HL-60/S4 treated with phorbol 12-myristate 13-acetate at 8.2 ng/mL for 4 days and 3 days (cell line): Measurements from ENCODE around the gene RAP1GAP.

ENCODE experiments used
- in situ Hi-C: fragments of 300-500 bp; cut with MboI; formaldehyde crosslinking; loops from 2 replicates; pipeline ENCODE4 v1.15.0; 2022; ENCODE audit warnings: low sequenced_read_pairs

Gene RAP1GAP

DNA sequence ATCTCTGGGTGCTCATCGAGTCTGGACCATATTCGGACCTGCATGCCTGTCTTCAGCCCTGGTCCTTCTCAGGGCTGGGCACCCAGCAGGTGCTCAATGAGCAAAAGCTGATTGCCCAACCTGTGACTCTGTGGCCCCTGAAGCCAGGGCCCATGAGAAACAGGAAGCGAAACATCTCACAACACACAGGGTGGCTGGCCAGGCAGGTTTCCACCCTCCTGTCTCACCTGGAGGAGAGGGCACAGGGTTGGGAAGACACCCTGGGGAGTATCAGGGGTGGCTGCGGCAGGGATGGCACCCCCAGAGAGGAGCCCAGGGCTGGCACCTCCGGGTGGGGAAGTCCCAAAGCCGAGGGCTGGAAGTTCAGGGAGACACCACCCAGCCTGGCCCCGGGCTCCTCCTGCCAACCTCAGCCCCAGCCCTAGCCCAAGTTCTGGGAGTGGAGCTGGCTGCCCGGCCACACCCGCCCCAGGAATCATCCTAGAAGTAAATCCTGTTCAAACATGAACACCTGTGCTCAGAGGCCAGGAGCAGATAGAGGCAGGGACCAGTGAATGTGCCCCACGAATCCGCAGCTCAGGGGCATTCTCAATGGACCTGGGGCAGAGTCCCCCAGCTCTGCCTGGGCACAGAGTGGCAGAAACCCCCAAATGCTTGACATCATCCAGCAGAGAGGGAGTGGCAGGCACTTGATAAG lies 54.6 kb downstream of the RAP1GAP start:
- in situ Hi-C loops = no loop called here

DNA sequence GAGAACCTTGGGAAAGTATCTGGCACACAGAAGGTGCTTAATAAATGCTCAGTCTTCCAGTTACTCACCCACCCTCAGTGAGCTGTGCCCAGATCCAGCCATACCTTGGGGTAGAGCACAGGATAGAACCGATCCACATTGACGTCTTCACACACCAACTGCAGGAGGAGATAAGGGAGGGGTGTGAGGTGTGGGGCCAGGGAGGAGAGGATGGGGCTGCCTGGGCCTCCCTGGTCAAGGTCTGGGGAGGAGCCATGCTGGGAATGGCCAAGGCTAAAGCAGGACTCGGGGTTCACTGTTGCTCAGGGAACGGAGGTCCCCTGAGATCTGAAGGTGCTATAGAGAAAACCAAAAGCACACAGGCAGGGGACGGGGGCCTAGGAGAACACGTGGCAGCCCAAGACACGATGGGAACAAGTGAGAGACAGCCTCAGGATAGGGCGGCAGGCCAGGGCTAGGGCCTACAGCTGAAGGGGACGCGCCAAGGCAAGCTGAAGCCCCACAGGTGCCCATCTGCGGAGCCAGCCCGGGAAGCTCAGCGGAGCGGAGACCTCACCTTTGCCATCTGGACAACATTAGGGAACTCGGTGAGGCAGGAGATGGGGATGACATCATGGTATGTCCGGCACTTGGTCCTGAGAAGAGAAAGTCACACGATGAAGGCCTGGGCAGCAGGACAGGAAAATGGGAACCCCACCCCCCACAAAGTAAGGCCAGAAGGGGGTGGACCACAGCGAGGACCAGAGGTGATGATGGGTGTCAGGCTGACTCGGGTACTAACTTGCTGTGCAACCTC lies 55.9 kb downstream of the RAP1GAP start:
- in situ Hi-C loops = no loop called here

DNA sequence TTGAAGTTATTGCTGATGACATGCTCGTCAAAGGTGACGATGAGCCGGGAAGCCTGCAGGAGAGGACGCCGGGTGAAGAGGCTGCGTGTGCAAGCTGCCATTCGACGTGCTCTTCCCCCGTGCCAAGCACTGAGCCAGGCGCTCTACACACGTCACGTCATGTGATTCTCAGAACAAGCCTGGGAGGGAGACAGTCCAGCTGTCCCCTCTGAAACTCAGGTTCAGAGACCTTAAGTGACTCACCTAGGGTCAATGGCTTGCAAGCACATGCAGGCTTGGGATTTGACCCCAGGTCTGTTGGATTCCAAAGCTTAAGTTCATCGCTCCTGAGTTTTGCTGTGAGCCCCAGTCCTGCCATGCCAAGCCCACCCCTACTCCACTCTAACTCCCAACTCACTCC lies 57.1 kb downstream of the RAP1GAP start:
- in situ Hi-C loops = no loop called here

DNA sequence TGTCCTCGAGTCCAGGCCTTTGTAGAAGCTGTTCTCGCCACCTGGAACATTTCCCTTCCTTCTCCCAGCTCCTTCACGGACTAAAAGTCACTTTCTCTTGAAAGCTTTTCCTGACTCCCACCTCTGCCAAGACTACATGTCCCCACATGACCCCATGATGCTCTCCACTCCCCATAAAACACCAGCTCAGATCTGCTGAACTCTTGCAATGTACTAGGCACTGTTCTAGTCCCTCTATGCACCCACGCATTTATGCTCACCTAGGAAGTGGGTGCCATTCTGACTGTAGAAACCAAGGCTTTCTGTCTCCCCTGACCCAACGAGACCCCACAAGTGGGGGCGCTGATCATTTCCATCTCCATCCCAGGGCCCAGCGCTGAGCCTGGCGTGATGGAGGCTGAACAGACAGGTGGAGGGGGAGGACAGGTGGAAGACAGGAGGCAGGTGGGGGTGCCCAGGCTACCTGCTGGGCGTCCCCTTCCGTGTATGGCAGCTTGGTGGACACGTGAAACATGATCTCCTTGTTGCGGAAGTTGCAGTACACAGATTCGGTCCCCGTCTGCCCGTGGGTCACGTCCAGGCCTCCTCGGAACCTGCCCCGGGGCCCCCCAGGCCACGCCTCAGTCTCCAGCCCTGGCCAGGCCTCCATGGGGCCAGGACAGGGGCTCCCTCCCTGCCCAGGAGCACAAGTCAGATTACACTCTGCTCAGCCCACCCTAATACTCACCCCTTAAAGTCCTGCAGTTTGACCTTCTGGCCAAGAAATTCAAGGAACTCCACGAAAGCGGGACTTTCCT lies 58.0 kb downstream of the RAP1GAP start:
- in situ Hi-C loops = no loop called here

DNA sequence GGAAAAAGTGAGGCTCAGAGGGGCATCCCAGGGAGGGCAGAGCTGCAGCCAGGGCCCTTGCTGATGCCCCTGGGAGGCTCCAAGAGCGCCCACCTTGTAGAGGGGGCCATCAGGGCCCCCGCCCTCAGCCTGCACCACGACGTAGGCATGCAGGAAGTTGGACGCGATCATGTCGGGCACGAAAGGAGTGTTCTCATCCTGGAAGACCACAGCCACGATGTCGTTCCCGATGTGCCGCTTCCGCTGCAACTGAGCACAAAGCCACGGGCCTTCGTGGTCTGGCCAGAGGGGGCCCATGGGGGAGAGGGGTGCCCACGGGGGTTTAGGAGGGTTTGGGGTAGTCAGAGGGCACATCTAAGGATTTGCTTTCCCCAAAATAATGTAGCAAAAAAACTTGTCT lies 59.1 kb downstream of the RAP1GAP start:
- in situ Hi-C loops = no loop called here

DNA sequence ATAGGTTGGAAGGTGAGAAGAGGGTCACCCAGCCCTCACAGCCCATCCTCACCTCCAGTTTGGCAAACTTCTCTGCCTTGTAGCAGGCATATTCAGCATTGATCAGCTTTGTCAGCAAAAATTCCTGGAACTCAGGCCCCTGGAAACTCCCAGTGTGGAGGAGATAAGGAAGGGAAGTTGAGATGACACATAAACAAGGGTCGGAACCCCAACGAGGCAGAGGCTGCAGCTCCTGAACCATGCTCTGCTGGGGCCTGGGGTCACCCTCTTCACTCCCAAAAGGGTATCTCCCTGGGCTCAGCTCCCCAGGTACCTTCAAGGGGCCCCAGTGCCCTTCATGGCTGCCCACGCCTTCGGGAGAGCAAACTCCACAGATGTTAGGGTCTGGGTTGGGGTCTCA lies 60.4 kb downstream of the RAP1GAP start:
- in situ Hi-C loops = no loop called here

DNA sequence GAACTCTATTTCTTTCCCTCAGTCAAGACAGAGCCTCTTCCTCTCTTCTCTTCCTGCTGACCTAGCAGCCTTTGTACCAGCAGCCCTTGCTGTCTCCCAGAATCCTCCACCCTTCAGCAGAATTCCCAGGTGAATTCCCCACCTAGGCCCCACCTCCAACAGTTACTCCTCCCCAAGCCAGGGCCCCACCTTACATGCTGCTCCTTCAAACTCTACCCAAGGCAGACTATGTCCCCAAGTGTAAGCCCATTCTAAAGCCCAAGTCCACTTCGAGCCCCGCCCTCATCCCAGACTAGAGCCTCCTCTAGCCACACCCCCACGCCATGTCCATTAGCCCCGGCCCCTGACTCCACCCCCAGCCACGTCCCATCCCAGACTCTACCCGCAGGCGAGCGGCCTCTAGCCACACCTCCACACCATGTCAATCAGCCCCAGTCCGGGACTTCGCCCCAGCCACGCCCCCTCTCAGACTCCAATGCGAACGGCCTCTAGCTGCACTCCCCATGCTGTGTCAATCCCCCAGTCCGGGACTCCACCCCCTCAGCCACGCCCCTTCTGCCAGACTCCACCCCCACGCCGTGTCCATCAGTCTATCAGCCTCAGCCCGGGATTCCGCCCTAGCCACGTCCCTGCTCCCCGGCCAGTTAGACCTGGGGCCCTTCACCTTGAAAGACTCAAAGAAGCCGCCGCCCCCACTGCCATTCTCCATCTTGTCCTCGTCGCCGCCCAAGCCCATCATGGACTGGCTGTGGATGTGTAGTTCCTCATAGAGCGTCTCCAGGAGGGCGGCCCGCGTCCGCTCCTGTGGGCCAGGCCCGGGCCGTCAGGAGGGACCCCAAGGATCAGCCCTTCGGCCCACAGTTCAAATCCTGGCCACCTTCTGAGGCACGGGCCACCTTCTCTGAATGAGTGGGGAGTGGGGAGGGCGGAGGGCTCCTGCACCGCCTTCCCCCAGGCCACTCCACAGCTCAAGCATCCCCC lies 61.3 kb downstream of the RAP1GAP start:
- in situ Hi-C loops = no loop called here

DNA sequence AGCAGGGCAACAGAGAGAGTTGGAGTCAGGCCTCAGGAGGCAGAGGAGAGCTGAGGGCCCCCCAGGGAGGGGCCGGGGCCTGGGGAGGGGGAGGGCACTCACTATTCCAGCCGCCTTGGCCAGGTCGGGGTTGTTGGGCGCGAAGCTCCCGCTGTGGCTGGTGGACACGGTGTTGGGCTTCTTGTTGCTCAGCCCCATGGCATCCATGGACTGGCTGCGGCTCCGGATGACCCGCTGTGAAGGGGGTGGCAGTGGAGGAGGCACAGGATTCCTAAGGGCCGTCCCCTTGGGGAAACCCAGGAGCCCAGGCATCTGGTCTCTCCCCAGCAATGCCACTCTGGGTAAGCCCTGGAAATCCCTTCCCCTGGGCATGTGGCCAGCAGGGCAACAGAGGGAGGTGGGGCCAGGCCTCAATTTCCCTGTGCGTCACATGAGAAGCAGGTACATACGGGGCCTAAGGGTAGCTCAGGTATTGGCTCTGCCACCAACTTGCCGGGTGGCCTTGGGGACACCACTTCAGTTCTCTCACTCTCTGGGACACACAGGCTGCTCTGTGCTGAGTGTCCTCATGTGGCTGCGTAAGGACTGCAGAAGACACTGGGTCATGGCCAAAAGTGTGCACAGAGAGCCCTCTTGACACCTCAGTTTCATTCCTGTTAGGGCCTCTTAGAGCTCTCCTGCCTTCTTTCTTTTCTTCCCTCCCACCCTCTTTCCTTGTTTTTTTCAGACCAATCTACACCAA lies 63.0 kb downstream of the RAP1GAP start:
- in situ Hi-C loops = no loop called here

DNA sequence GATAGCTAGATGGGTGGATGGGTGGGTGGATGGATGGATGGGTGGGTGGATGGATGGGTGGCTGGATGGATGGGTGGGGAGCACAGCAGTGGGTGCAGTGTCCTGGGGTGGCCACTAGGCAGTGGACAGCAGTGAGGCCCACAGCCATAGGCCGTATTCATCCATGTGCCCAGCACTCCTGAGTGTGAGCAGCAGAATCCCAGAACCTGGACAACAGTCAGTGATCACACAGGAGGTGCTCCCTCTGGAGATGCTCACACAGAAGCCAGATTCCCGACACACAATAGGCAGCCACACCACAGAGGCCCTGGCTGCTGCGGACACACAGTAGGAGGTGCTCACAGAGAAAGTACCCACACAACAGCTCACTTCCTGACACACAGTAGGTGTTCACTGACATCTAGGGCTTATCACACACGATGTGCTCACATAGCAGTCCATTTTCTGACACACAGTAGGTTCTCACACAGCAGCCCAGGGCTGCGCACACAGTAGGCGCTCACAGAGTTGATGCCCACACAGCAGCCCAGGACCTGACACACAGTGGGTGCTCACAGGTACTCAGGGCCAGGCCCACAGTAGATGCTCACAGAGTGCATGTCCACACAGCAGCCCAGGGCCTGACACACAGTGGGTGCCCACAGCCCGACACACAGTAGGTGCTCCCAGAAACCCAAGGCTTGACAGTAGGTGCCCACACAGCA lies 64.0 kb downstream of the RAP1GAP start:
- in situ Hi-C loops = no loop called here

DNA sequence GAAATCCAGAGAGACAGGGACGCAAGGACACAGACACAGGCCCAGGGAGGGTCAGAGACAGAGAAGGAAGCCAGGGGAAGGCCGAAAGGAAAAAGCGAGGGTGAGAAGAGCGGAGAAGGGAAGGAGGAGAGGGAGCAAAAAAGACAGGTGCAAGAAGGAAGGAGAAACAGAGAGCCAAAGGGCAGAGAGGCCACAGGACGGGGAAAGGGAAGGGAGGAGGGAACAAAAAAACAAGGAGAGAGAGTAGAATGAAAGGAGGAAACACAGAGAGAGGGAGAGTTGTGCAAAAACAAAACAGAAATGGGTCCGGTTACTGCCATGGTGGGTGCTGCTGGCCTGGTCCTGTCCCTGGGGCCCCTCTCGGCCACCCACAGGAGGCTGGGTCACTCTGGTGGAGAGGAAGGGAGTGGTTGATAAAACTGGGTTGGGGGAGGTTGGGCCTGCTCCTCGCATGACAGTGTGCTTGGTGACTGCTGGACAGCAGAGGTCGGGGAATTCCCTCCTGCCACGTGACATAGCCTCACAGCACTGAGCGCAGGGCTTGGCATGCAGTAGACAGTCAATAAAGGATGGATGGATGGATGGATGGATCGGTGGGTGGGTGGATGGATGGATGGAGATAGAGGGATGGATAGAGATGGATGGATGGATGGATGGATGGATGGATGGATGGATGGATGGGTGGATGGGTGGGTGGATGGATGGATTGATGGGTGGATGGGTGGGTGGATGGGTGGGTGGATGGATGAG lies 64.8 kb downstream of the RAP1GAP start:
- in situ Hi-C loops = no loop called here

DNA sequence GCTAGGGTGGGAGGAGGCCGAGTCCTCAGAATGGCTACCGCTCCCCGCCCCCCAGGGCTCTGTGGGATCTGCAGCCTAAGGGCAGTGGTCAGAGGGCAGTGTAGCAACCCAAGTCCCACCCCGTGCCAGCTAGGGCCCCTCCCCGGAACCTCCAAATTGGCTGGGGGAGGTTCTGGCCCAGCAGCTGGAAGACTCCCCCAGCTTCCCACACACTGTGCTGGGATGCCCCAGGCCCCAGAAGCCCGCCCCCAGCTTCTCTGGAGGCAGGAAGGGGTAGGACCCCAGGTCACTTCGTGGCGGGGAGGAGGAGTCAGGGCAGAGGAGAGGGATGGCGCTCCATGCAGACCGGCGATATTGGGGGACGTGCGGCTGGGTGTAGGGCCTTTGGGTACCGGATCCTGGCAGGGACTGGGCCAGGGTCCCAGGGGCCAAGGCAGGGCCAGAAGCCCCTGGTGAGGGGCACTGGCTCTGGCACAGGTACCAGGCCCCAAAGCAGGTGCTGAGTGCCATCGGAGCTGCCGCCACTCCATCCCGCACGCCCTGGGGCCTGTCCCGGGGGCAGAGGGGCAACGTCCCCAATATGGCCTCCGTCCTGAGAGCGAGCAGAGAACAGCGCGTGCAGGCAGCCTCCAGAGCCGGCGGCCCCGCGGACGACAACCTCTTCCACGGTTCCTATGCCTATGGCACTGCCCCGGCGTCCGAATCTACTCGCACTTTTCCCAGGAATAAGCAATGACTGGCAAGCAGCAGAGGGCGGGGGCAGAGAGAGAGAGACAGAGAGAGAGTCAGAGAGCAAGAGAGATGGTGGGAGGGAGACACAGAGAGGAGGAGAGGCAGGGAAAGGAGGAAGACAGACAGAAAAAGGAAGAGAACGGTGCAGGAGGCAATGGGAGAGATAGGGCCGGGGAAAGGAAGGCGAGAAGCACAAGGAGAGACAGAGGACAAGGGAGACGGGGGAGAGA lies 65.7 kb downstream of the RAP1GAP start:
- in situ Hi-C loops = no loop called here

DNA sequence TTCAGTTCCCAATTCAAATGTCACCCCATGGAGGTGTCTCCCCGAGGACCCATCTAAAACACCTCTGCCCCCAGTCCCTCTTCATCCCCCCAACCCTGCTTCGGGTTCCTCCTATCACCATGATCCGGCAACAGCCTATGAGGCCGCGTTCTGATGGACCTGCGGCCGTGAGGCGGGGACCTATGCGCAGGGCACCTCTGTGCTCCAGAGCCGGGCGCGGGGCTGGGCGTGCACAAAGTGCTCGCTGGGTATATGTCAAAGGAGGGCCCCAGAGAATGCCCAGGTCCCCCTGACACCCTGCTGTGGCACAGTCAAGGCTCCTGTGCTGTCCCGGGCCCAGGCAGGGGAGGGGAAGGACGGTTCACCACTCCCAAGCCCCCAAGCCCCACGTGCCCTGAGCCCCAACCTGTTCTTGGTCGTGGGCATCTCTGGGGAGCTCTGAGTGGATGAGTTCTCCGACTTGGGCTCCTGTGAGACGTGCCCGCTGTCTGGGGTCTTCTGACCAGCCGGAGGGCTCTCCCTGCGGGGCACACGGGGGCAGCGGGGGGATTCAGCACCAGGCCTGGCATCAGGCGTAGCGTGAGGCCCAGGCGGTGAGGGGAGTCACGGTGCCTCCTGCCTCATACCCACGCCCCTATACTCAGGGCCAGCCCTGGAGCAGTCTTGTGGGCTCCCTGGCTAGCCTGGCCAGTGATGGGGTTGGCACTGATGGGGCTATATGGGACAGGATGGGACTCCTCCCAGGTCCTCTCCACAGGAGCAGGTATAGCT lies 67.7 kb downstream of the RAP1GAP start:
- in situ Hi-C loops = no loop called here

DNA sequence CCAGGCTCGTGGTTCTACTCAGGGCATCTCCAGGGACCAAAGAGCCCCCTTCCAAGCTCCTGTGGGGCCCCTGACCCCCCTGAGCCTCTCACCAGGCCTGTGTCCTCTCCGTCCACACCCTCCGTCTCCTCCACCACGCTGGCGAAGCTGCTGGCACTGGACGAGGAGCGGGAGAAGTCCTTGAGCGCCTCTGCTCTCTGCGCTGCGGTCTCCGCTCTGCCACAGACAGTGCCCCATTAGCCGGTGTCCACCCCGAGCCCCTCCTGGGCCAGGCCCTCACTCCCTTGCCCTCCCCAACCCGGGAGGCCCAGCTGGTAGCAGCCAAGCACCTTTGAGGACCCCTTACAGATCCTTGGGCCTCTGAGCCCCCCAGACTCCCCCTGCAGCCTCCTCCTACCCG lies 69.8 kb downstream of the RAP1GAP start:
- in situ Hi-C loops = no loop called here

DNA sequence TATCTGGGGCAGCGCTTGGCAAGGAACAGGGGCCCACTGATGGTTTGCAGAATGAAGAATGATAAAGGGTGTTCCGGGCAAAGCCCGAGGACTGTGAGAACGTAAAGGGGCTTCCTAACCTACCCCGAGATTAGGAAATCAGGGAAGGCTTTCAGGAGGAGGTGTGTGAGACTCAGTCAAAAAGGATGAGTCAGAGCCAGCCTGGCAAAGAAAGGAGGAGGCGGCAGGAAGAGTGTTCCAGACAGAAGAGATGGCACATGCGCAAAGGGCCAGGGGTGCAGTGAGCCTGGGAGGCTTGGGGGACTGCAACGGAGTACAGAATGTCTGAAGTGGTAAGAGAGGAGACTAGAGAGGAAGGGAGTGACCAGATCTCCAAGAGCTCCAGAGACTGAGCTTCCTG lies 70.3 kb downstream of the RAP1GAP start:
- in situ Hi-C loops = no loop called here

DNA sequence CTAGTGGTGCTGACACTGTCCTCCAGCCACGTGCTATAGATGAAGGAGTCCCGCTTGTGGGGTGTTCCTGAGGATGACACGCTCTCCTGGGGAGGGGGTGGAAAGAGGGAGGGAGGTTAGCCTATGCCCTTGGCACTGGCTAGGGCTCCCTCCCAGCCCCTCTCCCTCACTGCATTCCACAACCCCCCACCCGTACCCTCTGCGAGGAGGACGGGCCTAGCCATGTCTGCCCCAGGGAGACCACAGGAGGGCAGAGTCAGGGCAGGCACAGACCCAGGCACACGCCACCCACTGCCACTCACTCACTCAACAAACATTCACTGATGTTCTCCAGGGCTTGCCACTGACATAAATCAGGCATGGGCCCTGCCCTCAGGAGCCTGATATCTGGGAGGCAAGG lies 70.7 kb downstream of the RAP1GAP start:
- in situ Hi-C loops = no loop called here

DNA sequence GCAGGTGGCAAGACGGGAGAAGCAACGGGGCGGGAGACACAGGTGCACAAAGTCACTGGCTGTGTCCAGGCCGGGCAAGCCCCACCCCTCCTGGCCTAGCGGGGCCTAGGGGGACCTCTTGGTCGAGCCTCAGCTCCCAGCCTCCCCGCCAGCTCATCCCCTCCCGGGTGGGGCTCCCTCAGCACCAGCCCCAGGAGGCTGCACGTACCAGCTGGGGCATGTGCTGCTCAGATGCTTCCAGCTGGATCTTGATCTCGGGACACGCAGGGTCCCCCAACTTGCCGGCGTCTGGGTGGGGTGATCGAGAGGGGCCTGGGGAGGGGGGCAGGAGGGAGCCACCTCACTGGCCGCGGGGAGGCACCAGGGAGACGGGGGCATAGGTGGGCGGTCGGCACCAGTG lies 71.4 kb downstream of the RAP1GAP start:
- in situ Hi-C loops = no loop called here

DNA sequence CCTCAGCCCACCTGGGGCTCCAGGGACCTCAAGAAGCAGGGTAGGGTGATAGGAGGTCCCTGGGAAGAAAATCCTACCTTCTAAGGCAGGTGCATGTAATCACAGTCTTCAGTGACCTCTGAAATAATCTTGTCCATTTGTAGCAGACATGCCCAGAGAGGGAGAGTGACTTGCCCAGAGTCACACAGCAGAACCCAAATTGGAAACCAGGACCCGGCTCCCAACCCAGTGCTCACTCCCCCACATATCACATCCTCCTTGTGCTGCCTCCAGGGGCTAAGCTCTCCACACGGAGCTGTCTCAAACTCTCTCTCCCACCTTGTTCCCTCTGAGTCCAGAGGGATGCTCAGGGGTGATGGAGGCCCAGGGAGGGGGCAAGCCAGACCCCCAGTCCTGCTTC lies 72.5 kb downstream of the RAP1GAP start:
- in situ Hi-C loops = no loop called here
